Dendritic cell treated with granulocyte-macrophage colony-stimulating factor and Interleukin-4, amounts not matched to agents 40 ng/mL and 50 ng/mL, for 4 days (primary cell): ENCODE measurements around the gene EXOC4.
"Not testable (repeated sequence)": the region's sequence is repeated elsewhere in the genome, so short reads cannot be mapped to it uniquely, and the experiment has no call there.

Source experiments
- H3K27ac Mint-ChIP-seq: one replicate; pipeline ENCODE4 v1.8.0; 2022; ENCODE audit warnings: mild to moderate bottlenecking, mixed read lengths
- H3K27me3 Mint-ChIP-seq: one replicate; pipeline ENCODE4 v1.8.0; 2022; ENCODE audit warnings: mild to moderate bottlenecking, mixed read lengths
- H3K36me3 Mint-ChIP-seq: one replicate; pipeline ENCODE4 v1.8.0; 2022; ENCODE audit warnings: low read depth, mixed read lengths
- H3K4me1 Mint-ChIP-seq: one replicate; pipeline ENCODE4 v1.8.0; 2022; ENCODE audit warnings: low read depth, mixed read lengths
- H3K4me3 Mint-ChIP-seq: one replicate; pipeline ENCODE4 v1.8.0; 2022; ENCODE audit warnings: mild to moderate bottlenecking, moderate library complexity, mixed read lengths
- H3K9me3 Mint-ChIP-seq: one replicate; pipeline ENCODE4 v1.8.0; 2022; ENCODE audit warnings: mixed read lengths
- intact Hi-C: fragments of 100-400 bp; cut with micrococcal nuclease; formaldehyde crosslinking; loops from one replicate; pipeline ENCODE4 v1.15.0; 2022

The EXOC4 gene

GRCh38 chr7:133310232-133310862 is 57.5 kb downstream of the EXOC4 start:
- H3K9me3 Mint-ChIP-seq, result no peaks in the 10 kb centered on the region
- H3K27me3 Mint-ChIP-seq, result no peaks in the 10 kb centered on the region
- H3K36me3 Mint-ChIP-seq, result peaks cover 62% of the 10 kb centered on the region
- intact Hi-C loops, result no loop called here
- H3K4me3 Mint-ChIP-seq, result no peak overlapping the region
- no peaks in the 10 kb centered on the region for H3K4me1 Mint-ChIP-seq
- H3K27ac Mint-ChIP-seq, result no peak overlapping the region

GRCh38 chr7:133313575-133313974 is 60.7 kb downstream of the EXOC4 start:
- no peaks in the 10 kb centered on the region for H3K9me3 Mint-ChIP-seq
- no peaks in the 10 kb centered on the region for H3K27me3 Mint-ChIP-seq
- intact Hi-C loops, result no loop called here
- no peak overlapping the region for H3K4me3 Mint-ChIP-seq
- peaks cover 6% of the 10 kb centered on the region for H3K4me1 Mint-ChIP-seq
- peaks cover 41% of the 10 kb centered on the region for H3K36me3 Mint-ChIP-seq
- no peak overlapping the region for H3K27ac Mint-ChIP-seq

- Mint-ChIP-seq H3K9me3 (no peaks in the 10 kb centered on the region), H3K4me3 (no peak overlapping the region), H3K27ac (no peak overlapping the region), H3K36me3 (peaks cover 38% of the 10 kb centered on the region), H3K27me3 (no peaks in the 10 kb centered on the region), H3K4me1 (peaks cover 6% of the 10 kb centered on the region)
- intact Hi-C loops, result no loop called here
These were observed 61.2 kb downstream of the EXOC4 start for GRCh38 chr7:133314084-133314483.

DNA sequence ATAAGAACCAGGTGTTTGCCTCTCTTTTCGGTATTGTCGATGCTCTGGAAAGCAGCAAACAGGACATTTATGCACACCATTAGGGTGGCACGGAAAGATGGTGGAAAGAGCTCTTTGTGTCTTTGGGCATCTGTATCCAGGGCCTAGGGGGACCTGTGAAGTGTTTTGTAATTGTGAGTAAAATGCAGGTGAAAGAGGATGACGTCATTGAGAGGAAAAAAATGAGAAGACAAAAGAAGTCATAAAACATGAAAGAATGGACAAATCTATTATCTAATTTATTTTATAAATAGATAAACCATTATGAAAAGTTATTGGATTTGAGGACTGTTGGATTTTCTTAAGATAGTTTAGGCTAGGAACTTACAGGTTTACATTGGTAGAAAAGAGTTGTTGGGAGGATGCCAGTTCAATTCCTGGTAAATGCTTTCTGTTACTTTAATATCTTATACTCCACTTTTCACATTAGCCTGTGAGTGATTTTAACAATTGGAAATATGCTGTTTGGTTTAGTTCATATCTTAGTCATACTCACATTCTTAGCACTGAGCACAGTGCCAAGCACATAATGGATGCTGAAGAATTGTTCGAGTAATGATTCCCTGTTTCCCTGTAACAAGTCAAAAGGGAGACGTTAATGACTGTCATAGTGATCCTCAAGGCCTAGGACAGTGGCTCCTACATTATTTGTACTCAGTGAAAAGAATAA is 62.6 kb downstream of the EXOC4 start:
- intact Hi-C loops, result no loop called here
- no peaks in the 10 kb centered on the region for H3K27me3 Mint-ChIP-seq
- no peak overlapping the region for H3K27ac Mint-ChIP-seq
- H3K4me3 Mint-ChIP-seq, result no peak overlapping the region
- peaks cover 43% of the 10 kb centered on the region for H3K36me3 Mint-ChIP-seq
- peaks cover 6% of the 10 kb centered on the region for H3K4me1 Mint-ChIP-seq
- H3K9me3 Mint-ChIP-seq, result no peaks in the 10 kb centered on the region

GRCh38 chr7:133319842-133320241 is 67.0 kb downstream of the EXOC4 start:
- intact Hi-C loops, result no loop called here
- Mint-ChIP-seq H3K9me3 (peaks cover 23% of the 10 kb centered on the region), H3K4me3 (no peak overlapping the region), H3K4me1 (peaks cover 12% of the 10 kb centered on the region), H3K36me3 (peaks cover 70% of the 10 kb centered on the region), H3K27ac (no peak overlapping the region), H3K27me3 (no peaks in the 10 kb centered on the region)

GRCh38 chr7:133320891-133321290 is 68.0 kb downstream of the EXOC4 start:
- Mint-ChIP-seq H3K4me1 (peaks cover 12% of the 10 kb centered on the region), H3K36me3 (peaks cover 80% of the 10 kb centered on the region), H3K9me3 (peaks cover 33% of the 10 kb centered on the region), H3K27me3 (no peaks in the 10 kb centered on the region), H3K4me3 (no peak overlapping the region), H3K27ac (no peak overlapping the region)
- intact Hi-C loops, result no loop called here

DNA sequence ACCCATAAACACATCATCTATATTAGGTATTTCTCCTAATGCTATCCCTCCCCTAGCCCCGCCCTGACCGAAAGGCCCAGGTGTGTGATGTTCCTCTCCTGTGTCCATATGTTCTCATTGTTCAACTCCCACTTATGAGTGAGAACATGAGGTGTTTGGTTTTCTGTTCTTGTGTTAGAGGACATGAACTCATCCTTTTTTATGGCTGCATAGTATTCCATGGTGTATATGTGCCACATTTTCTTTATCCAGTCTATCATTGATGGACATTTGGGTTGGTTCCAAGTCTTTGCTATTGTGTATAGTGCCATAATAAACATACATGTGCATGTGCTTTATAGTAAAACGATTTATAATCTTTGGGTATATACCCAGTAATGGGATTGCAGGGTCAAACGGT is 68.5 kb downstream of the EXOC4 start:
- Mint-ChIP-seq H3K36me3 (peaks cover 85% of the 10 kb centered on the region), H3K9me3 (peaks cover 38% of the 10 kb centered on the region)
- intact Hi-C loops, H3K27me3 Mint-ChIP-seq, H3K27ac Mint-ChIP-seq, H3K4me3 Mint-ChIP-seq, H3K4me1 Mint-ChIP-seq: not testable (repeated sequence)

DNA sequence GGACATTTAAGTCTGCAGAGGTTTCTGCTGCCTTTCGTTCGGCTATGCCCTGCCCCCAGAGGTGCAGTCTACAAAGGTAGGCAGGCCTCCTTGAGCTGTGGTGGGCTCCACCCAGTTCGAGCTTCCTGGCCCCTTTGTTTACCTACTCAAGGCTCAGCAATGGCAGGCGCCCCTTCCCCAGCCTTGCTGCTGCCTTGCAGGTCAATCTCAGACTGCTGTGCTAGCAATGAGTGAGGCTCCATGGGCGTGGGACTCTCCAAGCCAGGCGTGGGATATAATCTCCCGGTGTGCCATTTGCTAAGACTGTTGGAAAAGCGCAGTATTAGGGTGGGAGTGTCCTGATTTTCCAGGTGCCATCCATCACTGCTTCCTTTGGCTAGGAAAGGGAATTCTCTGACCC is 73.9 kb downstream of the EXOC4 start:
- peaks cover 41% of the 10 kb centered on the region for H3K9me3 Mint-ChIP-seq
- intact Hi-C loops, H3K27ac Mint-ChIP-seq, H3K27me3 Mint-ChIP-seq, H3K4me3 Mint-ChIP-seq: not testable (repeated sequence)
- H3K4me1 Mint-ChIP-seq, result peaks cover 13% of the 10 kb centered on the region
- peaks cover 91% of the 10 kb centered on the region for H3K36me3 Mint-ChIP-seq

GRCh38 chr7:133328021-133328420 is 75.1 kb downstream of the EXOC4 start:
- H3K4me3 Mint-ChIP-seq, H3K27me3 Mint-ChIP-seq, H3K27ac Mint-ChIP-seq, H3K4me1 Mint-ChIP-seq, intact Hi-C loops: not testable (repeated sequence)
- H3K36me3 Mint-ChIP-seq, result peaks cover 78% of the 10 kb centered on the region
- peaks cover 31% of the 10 kb centered on the region for H3K9me3 Mint-ChIP-seq

- Mint-ChIP-seq H3K4me1 (peaks cover 7% of the 10 kb centered on the region), H3K27me3 (no peaks in the 10 kb centered on the region), H3K27ac (no peak overlapping the region), H3K4me3 (no peak overlapping the region), H3K36me3 (peaks cover 73% of the 10 kb centered on the region), H3K9me3 (peaks cover 19% of the 10 kb centered on the region)
- intact Hi-C loops, result no loop called here
These were observed 77.2 kb downstream of the EXOC4 start for GRCh38 chr7:133330085-133330484.

GRCh38 chr7:133331861-133332260 is 79.0 kb downstream of the EXOC4 start:
- intact Hi-C loops, result no loop called here
- Mint-ChIP-seq H3K4me1 (peaks cover 7% of the 10 kb centered on the region), H3K27me3 (no peaks in the 10 kb centered on the region), H3K27ac (no peak overlapping the region), H3K4me3 (no peak overlapping the region), H3K9me3 (peaks cover 10% of the 10 kb centered on the region), H3K36me3 (peaks cover 68% of the 10 kb centered on the region)

DNA sequence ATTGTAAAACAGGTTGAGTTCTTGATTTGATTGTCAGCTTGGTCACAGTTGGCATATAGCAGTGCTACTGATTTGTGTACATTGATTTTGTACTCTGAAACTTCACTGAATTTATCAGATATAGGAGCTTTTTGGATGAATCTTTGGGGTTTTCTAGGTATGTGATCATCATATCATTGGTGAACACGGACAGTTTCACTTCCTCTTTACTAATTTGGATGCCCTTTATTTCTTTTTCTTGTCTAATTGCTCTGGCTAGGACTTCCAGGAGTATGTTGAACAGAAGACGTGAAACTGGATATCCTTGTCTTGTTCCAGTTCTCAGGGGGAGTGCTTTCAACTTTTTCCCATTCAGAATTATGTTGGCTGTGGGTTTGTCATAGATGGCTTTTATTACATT is 86.9 kb downstream of the EXOC4 start:
- H3K27ac Mint-ChIP-seq, result no peak overlapping the region
- H3K27me3 Mint-ChIP-seq, result no peaks in the 10 kb centered on the region
- H3K4me3 Mint-ChIP-seq, result no peak overlapping the region
- intact Hi-C loops, result no loop called here
- no peaks in the 10 kb centered on the region for H3K4me1 Mint-ChIP-seq
- peaks cover 53% of the 10 kb centered on the region for H3K9me3 Mint-ChIP-seq
- peaks cover 78% of the 10 kb centered on the region for H3K36me3 Mint-ChIP-seq

GRCh38 chr7:133344275-133344674 is 91.4 kb downstream of the EXOC4 start:
- Mint-ChIP-seq H3K4me3 (no peak overlapping the region), H3K27me3 (no peaks in the 10 kb centered on the region), H3K4me1 (no peaks in the 10 kb centered on the region), H3K27ac (no peak overlapping the region), H3K9me3 (peaks cover 35% of the 10 kb centered on the region), H3K36me3 (peaks cover 44% of the 10 kb centered on the region)
- intact Hi-C loops, result no loop called here

DNA sequence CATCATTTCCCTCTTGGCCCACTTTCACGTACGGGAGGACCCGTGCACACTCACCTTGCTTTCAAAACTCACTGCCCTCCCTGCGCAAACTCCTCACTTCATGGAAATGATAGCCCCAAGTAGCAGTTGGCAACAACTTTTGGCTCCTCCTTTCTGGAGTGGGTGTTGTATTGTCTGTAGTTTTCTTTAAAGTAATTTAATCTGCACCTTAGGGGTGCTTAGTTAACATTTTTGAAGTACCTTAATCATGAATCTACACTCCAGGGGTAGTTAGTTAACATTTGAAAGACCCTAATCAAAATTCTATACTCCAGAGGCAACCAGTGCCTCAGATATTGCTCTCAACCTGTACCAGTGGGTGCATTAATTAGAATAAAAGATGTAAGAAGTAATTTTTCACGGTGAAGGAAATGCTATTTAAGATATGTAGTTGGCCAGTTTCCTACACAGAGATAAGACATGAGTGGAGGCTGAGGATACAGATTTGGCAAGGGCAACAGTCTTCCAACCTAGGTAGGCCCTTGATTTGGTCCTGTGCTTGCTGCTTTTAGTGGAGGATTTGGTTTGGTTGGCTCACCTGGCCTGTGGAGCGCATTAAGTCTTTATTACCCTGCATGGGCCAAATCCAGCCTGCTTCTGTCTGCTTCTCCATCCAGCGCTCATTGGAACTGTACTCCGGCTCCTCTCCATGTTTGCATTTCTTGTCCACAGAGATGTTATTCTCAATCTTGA is 93.0 kb downstream of the EXOC4 start:
- Mint-ChIP-seq H3K27ac (no peak overlapping the region), H3K4me3 (no peak overlapping the region), H3K4me1 (no peaks in the 10 kb centered on the region), H3K27me3 (no peaks in the 10 kb centered on the region), H3K36me3 (peaks cover 28% of the 10 kb centered on the region), H3K9me3 (peaks cover 30% of the 10 kb centered on the region)
- intact Hi-C loops, result no loop called here
